ENCODE data around the gene HOXA11.

DNA sequence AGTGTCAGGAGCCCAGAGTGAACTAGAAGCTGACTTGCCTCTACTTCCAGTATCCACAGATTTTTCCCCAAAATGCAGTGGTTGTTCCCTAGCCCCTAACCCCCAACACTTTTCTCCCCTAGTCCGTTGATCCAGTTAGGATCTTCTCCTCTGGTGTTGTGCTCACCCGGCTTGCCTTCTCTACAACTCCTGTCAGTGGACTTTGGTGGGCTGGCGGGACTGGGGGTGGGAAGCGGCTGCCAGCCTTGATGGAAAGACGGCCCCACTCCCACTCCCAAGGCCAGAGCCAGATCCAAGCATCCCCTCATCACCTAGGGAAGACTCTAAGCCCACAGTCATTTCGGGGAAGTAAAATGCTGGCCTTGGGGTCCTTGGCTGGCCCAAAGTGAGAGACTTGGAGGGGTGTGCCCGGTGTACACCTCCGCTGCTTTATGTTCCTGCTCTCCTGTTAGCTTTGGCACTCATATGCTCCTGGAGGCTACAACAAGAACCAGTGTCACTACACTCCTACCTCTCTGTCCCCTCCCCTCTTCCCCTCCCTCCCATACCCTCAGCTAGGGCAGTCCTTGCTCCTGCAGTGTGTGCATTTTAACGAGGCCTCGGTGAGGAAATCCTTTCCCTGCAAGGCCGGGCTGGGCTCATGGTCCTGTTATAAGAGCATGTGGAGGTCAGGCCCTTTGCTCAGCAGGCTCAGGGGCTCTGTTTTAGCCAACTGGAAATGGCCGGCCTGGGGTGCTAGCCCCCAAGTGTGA lies 10.0 kb downstream of the HOXA11 start:
- TF ChIP-seq POLR2A (IDR thresholded peaks at IDR 0.05; ENCODE audit: low read depth, low read length) (no peak), RAD21 (IDR thresholded peaks at IDR 0.05; ENCODE audit: low read length) (no peak), CEBPB (IDR thresholded peaks at IDR 0.05; ENCODE audit: low read depth, low read length) (no peak), BHLHE40 (IDR thresholded peaks at IDR 0.05; ENCODE audit: low read depth, low read length) (no peak), RFX5 (IDR thresholded peaks at IDR 0.05; ENCODE audit: low read depth, low read length) (no peak), MAFK (IDR thresholded peaks at IDR 0.05; ENCODE audit: low read depth, low read length) (no peak)
- TF ChIP-seq, protein P1, sequence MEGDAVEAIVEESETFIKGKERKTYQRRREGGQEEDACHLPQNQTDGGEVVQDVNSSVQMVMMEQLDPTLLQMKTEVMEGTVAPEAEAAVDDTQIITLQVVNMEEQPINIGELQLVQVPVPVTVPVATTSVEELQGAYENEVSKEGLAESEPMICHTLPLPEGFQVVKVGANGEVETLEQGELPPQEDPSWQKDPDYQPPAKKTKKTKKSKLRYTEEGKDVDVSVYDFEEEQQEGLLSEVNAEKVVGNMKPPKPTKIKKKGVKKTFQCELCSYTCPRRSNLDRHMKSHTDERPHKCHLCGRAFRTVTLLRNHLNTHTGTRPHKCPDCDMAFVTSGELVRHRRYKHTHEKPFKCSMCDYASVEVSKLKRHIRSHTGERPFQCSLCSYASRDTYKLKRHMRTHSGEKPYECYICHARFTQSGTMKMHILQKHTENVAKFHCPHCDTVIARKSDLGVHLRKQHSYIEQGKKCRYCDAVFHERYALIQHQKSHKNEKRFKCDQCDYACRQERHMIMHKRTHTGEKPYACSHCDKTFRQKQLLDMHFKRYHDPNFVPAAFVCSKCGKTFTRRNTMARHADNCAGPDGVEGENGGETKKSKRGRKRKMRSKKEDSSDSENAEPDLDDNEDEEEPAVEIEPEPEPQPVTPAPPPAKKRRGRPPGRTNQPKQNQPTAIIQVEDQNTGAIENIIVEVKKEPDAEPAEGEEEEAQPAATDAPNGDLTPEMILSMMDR (conservative IDR thresholded peaks at IDR 0.05; ENCODE audit: low read depth, low read length), result no peak

All from IMR-90 (cell line).